IPS-20b (cell line): ENCODE results near the gene ARRB2.

Experiments used
- H3K27ac ChIP-seq: one replicate; pipeline ENCODE4 v1.5.1; 2013; ENCODE audit warnings: low read length
- H3K27me3 ChIP-seq: 2 replicates; pipeline ENCODE4 v1.6.1; 2013; ENCODE audit warnings: mild to moderate bottlenecking, low read length, inconsistent platforms; ENCODE audit not compliant: insufficient read depth
- H3K36me3 ChIP-seq: 2 replicates; pipeline ENCODE4 v1.6.1; 2013; ENCODE audit warnings: low read depth, mild to moderate bottlenecking, inconsistent platforms, low read length, moderate library complexity; ENCODE audit not compliant: insufficient read depth
- H3K4me1 ChIP-seq: 2 replicates; pipeline ENCODE4 v1.6.1; 2013; ENCODE audit warnings: mild to moderate bottlenecking, control low read depth, inconsistent platforms, low read length, moderate library complexity; ENCODE audit not compliant: insufficient read depth
- H3K4me3 ChIP-seq: 2 replicates; pipeline ENCODE4 v1.5.1; 2013; ENCODE audit warnings: mild to moderate bottlenecking, low read length, inconsistent platforms
- H3K9ac ChIP-seq: 2 replicates; pipeline ENCODE4 v1.6.1; 2013; ENCODE audit warnings: low read depth, mild to moderate bottlenecking, inconsistent platforms, low read length, moderate library complexity
- H3K9me3 ChIP-seq: 2 replicates; pipeline ENCODE4 v1.6.1; 2013; ENCODE audit warnings: mild to moderate bottlenecking, low read depth, low read length, inconsistent platforms; ENCODE audit not compliant: insufficient read depth

Gene ARRB2

DNA sequence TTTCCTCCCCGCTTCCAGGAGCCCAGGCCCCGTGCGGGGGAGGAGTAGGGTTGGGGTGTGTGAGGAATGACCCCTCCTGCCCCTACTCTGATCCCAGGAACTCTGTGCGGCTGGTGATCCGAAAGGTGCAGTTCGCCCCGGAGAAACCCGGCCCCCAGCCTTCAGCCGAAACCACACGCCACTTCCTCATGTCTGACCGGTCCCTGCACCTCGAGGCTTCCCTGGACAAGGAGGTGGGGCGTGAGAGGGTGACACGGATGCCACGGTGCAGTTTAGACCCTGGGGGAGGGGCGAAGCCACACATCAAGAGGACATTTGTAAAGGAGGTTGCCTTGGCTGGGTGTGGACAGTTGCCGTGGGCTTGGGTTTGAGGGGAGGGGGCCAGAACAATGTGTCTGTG, 7.4 kb downstream of the ARRB2 start:
- H3K27me3 ChIP-seq: no peaks in the 10 kb centered on the region
- H3K4me3 ChIP-seq: no peak overlapping the region
- H3K27ac ChIP-seq: no peak overlapping the region
- peaks cover 45% of the 10 kb centered on the region for H3K36me3 ChIP-seq
- H3K4me1 ChIP-seq: no peaks in the 10 kb centered on the region
- H3K9ac ChIP-seq: no peak overlapping the region
- H3K9me3 ChIP-seq: no peaks in the 10 kb centered on the region

DNA sequence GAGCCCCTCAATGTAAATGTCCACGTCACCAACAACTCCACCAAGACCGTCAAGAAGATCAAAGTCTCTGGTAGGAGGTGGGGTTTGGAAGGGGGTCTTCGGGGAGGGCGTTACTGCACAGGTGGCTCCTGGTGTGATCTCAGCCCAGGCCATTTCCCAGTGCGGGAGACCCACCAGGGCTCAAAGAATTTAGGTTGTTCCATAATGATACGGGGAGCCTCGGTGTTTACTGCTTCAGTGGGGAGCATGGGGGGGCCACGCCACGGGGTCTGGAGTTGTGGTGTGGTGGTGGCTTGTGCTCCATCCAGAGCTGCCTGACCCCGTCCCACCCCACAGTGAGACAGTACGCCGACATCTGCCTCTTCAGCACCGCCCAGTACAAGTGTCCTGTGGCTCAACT, 7.8 kb downstream of the ARRB2 start:
- Histone ChIP-seq H3K9ac (no peak overlapping the region), H3K4me3 (no peak overlapping the region), H3K27me3 (no peaks in the 10 kb centered on the region), H3K27ac (no peak overlapping the region), H3K36me3 (peaks cover 45% of the 10 kb centered on the region), H3K4me1 (no peaks in the 10 kb centered on the region), H3K9me3 (no peaks in the 10 kb centered on the region)

DNA sequence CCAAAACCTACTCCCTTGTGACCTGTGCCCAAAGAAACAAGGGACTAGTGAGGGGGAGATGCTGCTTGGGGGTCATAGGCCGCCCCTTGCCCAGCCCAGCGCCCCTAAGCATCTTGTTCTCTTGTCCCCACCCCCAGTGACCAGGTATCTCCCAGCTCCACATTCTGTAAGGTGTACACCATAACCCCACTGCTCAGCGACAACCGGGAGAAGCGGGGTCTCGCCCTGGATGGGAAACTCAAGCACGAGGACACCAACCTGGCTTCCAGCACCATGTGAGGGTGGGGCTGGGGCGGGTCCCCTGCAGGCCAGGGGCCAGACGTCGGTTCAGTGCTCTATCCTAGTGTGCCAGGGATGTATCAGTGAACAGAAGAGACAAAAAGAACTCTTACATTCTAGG, 8.7 kb downstream of the ARRB2 start:
- Histone ChIP-seq H3K36me3 (peaks cover 45% of the 10 kb centered on the region), H3K27me3 (no peaks in the 10 kb centered on the region), H3K9me3 (no peaks in the 10 kb centered on the region), H3K27ac (no peak overlapping the region), H3K9ac (no peak overlapping the region), H3K4me3 (no peak overlapping the region), H3K4me1 (no peaks in the 10 kb centered on the region)

DNA sequence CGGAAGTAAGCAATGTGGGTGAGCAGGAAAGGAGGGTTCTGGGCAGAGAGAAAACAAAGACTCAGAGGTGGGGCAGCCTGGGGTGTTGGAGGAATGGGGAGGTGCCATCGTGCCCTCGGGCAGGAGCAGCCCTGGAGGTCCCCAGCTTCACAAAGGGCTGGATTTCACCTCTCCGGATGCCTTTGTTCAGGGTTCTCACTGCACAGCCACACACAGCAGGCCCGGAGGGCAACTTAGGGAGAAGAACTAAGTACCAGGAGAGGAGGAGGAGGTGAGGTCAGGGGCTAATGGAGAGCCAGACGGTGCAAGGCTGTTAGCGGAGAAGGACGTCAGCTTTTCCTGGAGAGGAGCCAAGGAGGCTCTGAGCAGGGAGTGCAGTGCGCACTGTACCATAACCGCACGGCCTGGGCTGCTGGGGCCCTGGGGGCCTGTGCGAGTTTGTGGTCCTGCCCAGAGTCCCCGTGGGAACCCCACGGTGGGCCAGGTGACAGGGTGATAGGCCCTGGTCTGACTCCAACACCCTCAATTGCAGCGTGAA, 9.3 kb downstream of the ARRB2 start:
- H3K9me3 ChIP-seq: no peaks in the 10 kb centered on the region
- no peaks in the 10 kb centered on the region for H3K4me1 ChIP-seq
- no peak overlapping the region for H3K27ac ChIP-seq
- H3K36me3 ChIP-seq: peaks cover 45% of the 10 kb centered on the region
- H3K27me3 ChIP-seq: no peaks in the 10 kb centered on the region
- H3K4me3 ChIP-seq: no peak overlapping the region
- no peak overlapping the region; the same call in 1 of the 2 replicates for H3K9ac ChIP-seq

DNA sequence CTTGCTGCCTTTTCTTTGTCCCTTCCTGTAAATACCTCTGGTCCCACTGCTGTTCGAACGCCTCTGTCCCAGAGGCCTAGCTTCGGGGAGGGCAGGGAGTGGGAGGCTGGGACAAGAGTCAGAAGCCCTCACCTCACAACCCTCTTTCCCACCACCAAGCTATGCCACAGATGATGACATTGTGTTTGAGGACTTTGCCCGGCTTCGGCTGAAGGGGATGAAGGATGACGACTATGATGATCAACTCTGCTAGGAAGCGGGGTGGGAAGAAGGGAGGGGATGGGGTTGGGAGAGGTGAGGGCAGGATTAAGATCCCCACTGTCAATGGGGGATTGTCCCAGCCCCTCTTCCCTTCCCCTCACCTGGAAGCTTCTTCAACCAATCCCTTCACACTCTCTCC, 10.4 kb downstream of the ARRB2 start:
- H3K36me3 ChIP-seq: peaks cover 40% of the 10 kb centered on the region
- no peak overlapping the region for H3K27ac ChIP-seq
- H3K9me3 ChIP-seq: no peaks in the 10 kb centered on the region
- H3K4me3 ChIP-seq: no peak overlapping the region
- H3K9ac ChIP-seq: no peak overlapping the region
- H3K27me3 ChIP-seq: no peaks in the 10 kb centered on the region
- no peaks in the 10 kb centered on the region for H3K4me1 ChIP-seq

DNA sequence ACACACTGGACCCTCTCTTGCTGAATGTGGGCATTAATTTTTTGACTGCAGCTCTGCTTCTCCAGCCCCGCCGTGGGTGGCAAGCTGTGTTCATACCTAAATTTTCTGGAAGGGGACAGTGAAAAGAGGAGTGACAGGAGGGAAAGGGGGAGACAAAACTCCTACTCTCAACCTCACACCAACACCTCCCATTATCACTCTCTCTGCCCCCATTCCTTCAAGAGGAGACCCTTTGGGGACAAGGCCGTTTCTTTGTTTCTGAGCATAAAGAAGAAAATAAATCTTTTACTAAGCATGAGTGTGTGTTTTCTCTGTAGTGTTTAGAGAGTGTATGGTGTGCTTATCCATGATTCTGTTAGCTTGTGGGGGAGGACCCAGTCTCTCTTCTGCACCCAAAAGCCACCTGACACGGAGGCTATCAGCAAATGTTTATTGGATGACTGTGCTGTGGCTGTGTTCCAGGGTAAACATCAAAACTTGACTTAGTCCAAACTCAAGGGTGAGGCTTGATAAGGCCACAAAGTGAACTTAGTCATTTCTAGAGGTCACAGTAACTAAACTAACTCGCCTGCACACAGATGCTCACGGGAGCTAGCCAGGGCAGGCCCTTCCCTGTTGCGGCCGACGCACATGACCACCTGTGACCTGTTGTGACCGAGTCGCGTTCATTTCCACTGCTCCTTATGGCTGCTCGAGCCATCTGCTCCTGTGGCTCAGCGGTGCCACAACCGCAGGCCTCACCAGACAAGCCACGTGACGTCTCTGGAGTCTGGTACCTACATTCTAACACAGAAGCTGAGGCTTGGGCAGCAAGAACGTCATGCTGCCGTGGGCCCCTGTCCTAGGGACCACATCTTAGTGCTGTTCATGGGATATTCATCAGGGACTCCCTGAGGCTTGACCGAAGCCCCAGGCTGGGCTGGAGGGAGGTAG, 11.0 kb downstream of the ARRB2 start:
- H3K27me3 ChIP-seq: no peaks in the 10 kb centered on the region
- peaks cover 38% of the 10 kb centered on the region for H3K36me3 ChIP-seq
- no peaks in the 10 kb centered on the region for H3K4me1 ChIP-seq
- no peak overlapping the region for H3K4me3 ChIP-seq
- H3K9ac ChIP-seq: no peak overlapping the region
- H3K9me3 ChIP-seq: no peaks in the 10 kb centered on the region
- H3K27ac ChIP-seq: no peak overlapping the region

DNA sequence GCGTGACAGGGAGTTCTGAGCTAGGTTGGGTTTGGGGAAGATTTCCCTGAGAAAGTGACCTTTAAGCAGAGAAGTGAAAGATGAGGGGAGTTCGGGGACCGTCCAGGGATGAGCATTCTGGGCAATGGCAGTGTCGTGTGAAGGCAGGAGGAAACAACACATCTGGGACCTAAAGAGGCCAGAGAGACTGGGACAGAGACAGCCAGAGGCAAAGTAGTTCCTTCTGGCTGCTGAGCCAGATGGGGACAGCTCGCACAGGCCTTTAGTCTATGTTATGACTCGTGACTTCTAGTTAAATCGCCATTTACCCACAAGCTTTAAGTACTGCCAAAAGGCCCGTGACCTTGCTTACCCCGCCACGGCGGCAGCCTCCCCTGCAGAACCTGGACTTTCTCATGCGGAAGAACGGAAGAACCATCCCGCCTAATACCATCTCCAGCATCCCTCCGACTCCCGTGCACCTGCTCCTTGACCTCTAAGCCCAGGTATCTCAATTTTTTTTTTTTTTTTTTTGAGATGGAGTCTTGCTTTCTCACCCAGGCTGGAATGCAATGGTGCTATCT, 12.3 kb downstream of the ARRB2 start:
- Histone ChIP-seq H3K9me3 (no peaks in the 10 kb centered on the region), H3K9ac (no peak overlapping the region), H3K27me3 (no peaks in the 10 kb centered on the region), H3K27ac (no peak overlapping the region), H3K4me1 (no peaks in the 10 kb centered on the region), H3K4me3 (no peak overlapping the region), H3K36me3 (peaks cover 28% of the 10 kb centered on the region)

DNA sequence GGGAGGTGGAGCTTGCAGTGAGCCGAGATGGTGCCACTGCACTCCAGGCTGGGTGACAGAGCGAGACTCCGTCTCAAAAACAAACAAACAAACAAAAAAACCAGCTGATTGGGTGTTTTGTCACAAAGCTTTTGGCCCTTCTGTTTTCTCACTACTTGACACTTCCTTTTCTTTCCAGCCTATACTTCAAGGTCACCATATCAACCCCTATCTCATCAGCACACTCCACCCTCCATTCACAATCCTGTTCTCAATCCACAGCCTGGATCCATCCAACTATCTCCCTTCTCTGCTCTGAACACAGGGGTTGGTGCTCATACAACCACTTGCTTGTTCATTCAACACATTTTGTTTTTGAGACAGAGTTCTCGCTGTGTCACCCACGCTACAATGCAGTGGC, 14.2 kb downstream of the ARRB2 start:
- Histone ChIP-seq H3K36me3 (peaks cover 12% of the 10 kb centered on the region; the same call in 1 of the 2 replicates), H3K4me1 (no peaks in the 10 kb centered on the region), H3K9me3 (no peaks in the 10 kb centered on the region), H3K9ac (no peak overlapping the region), H3K4me3 (no peak overlapping the region), H3K27ac (no peak overlapping the region), H3K27me3 (no peaks in the 10 kb centered on the region)

DNA sequence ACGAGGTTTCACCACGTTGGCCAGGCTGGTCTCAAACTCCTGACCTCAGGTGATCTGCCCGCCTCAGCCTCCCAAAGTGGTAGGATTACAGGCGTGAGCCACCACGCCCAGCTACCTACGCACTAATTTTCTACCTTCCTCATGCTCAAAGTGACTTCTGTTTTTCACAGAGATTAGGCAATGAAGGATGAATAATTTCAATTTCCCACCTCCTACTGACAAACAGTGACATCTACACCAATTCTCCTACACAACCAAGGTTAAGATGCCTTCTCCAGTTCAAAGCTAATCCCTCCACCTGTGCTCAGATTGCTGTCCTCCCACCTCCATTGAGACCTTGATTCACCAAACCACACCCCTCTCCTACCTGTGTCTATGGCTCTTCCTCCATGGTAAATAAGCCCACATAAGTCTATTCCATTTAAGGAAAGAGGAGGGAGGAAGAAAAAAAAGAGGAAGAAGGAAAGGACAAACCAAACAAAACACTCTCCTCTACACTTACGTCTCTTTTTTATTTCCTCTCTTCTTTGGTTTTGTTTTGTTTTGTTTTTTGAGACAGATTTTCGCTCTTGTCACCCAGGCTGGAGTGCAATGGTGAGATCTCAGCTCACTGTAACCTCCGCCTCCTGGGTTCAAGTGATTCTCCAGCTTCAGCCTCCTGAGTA, 15.3 kb downstream of the ARRB2 start:
- no peak overlapping the region for H3K27ac ChIP-seq
- no peak overlapping the region for H3K9ac ChIP-seq
- H3K9me3 ChIP-seq: no peaks in the 10 kb centered on the region
- H3K36me3 ChIP-seq: peaks cover 4% of the 10 kb centered on the region; the same call in 1 of the 2 replicates
- H3K4me1 ChIP-seq: no peaks in the 10 kb centered on the region
- H3K4me3 ChIP-seq: no peak overlapping the region
- H3K27me3 ChIP-seq: no peaks in the 10 kb centered on the region

DNA sequence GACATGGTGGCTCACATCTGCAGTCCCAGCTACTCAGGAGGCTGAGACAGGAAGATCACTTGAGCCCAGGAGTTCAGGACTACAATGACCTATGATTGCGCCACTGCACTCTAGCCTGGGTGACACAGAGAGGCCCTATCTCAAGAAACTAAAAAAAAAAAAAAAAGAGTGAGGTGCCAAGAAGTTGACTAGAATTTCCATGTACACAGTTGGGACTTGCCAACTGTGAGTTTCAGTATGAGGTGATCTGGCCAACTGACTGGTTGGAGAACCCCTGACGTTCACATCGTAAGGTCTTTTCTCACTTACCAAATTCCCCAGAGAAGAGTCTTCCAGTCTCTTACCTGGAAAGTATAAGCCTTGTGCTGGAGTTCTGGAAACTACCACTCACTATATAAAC, 17.7 kb downstream of the ARRB2 start:
- Histone ChIP-seq H3K36me3 (peaks cover 3% of the 10 kb centered on the region; the same call in 1 of the 2 replicates), H3K9ac (no peak overlapping the region), H3K4me1 (no peaks in the 10 kb centered on the region), H3K27me3 (no peaks in the 10 kb centered on the region), H3K27ac (no peak overlapping the region), H3K4me3 (no peak overlapping the region), H3K9me3 (no peaks in the 10 kb centered on the region)

DNA sequence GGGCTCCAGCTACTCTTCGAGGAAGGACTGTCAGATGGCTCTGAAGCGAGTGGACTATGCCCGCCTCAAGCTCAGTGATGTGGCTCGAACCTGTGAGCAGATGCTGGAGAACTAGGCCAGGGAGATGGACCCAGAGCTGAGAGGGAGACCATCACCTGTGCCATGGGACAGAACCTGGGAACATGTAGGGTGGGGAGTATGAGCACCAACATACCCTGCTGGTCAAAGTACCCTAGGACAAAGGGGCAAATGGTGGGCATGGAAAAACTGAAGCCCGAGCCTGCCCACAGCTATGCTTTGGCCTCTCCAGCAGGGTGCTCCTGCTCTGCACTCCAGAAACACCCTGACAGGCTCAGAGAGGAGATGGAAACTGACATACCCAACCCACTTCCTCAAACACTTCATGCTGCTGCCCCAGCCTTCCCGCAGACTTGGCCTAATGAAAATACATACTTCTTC, 22.7 kb downstream of the ARRB2 start:
- Histone ChIP-seq H3K27ac (no peak overlapping the region), H3K9ac (no peak overlapping the region)

More for the DNA sequence above, 22.7 kb downstream of the ARRB2 start:
- Histone ChIP-seq H3K4me3 (no peak overlapping the region), H3K4me1 (peaks cover 1% of the 10 kb centered on the region; the same call in 1 of the 2 replicates), H3K36me3 (peaks cover 5% of the 10 kb centered on the region; the same call in 1 of the 2 replicates), H3K9me3 (no peaks in the 10 kb centered on the region), H3K27me3 (peaks cover 24% of the 10 kb centered on the region)
